CD4-positive, alpha-beta T cell treated with Interleukin-6 at 100 ng/mL for 8 hours (primary cell): ENCODE results near the gene CD300C.
"Not testable (repeated sequence)": the region's sequence is repeated elsewhere in the genome, so short reads cannot be mapped to it uniquely, and the experiment has no call there.

Experiments
- DNase-seq: peaks from one replicate; pipeline ENCODE4 v3.0.0-alpha.2; 2020; ENCODE audit warnings: mixed read lengths, low spot score

CD300C gene

GRCh38 chr17:74513987-74514631 is 31.8 kb downstream of the CD300C start:
- no peak for DNase-seq

- DNase-seq, result no peak
Observed at GRCh38 chr17:74512624-74513091, 33.3 kb downstream of the CD300C start.

GRCh38 chr17:74512036-74512435 is 33.9 kb downstream of the CD300C start:
- no peak for DNase-seq

GRCh38 chr17:74508156-74508555 is 37.8 kb downstream of the CD300C start:
- no peak for DNase-seq

- DNase-seq, result not testable (repeated sequence)
Observed at GRCh38 chr17:74503949-74504348, 42.0 kb downstream of the CD300C start.

GRCh38 chr17:74502861-74503260 is 43.1 kb downstream of the CD300C start:
- no peak for DNase-seq

- no peak for DNase-seq
Observed at GRCh38 chr17:74499992-74500391, 45.9 kb downstream of the CD300C start.

GRCh38 chr17:74497471-74497870 is 48.4 kb downstream of the CD300C start:
- DNase-seq, result no peak

GRCh38 chr17:74493331-74493833 is 52.5 kb downstream of the CD300C start:
- peak; percentile 68 for DNase-seq

GRCh38 chr17:74491626-74492025 is 54.3 kb downstream of the CD300C start:
- DNase-seq, result no peak
